Activated CD8-positive, alpha-beta T cell treated with anti-CD3 and anti-CD28 coated beads for 36 hours (primary cell): Measurements from ENCODE around the gene DPP6. TPM values are rescaled to one million over a fixed set of nuclear protein-coding genes. Genes with fewer than 3 reads are reported as not detected.
"Not testable (repeated sequence)": the region's sequence is repeated elsewhere in the genome, so short reads cannot be mapped to it uniquely, and the experiment has no call there.

Experiments
- ATAC-seq: fragments of 200-7000 bp; cut with Tn5 transposase; one replicate; pipeline ENCODE4 v1.10.0; 2021; ENCODE audit warnings: mild to moderate bottlenecking, moderate library complexity
- CTCF ChIA-PET: fragments of 350-600 bp; sonication (Branson Sonifier 250); formaldehyde crosslinking; loops from one replicate; lab custom pipeline; 2021; ENCODE audit warnings: antibody characterized with exemption; lab: Charles Lee
- POLR2A ChIA-PET: fragments of 350-600 bp; sonication (Branson Sonifier 250); formaldehyde crosslinking; loops from one replicate; lab custom pipeline; 2021; ENCODE audit warnings: antibody characterized with exemption; lab: Charles Lee
- DNase-seq: peaks from one replicate; pipeline ENCODE4 v3.0.0-alpha.2; 2020
- H3K27ac Mint-ChIP-seq: one replicate; pipeline ENCODE4 v1.8.0; 2021; ENCODE audit warnings: mild to moderate bottlenecking, mixed read lengths
- H3K27me3 Mint-ChIP-seq: one replicate; pipeline ENCODE4 v1.8.0; 2021; ENCODE audit warnings: mixed read lengths
- H3K36me3 Mint-ChIP-seq: one replicate; pipeline ENCODE4 v1.8.0; 2021; ENCODE audit warnings: low read depth, mixed read lengths
- H3K4me1 Mint-ChIP-seq: one replicate; pipeline ENCODE4 v1.8.0; 2021; ENCODE audit warnings: low read depth, mixed read lengths
- H3K4me3 Mint-ChIP-seq: one replicate; pipeline ENCODE4 v1.8.0; 2021; ENCODE audit warnings: mild to moderate bottlenecking, moderate library complexity, mixed read lengths
- H3K9me3 Mint-ChIP-seq: one replicate; pipeline ENCODE4 v1.8.0; 2021; ENCODE audit warnings: mixed read lengths
- CTCF ChIP-seq: fragments of 200-600 bp; IDR thresholded peaks from one replicate; pipeline ENCODE4 v1.8.0; 2022; ENCODE audit warnings: antibody characterized with exemption, mild to moderate bottlenecking
- intact Hi-C: fragments of 100-400 bp; cut with micrococcal nuclease; formaldehyde crosslinking; loops from one replicate; pipeline ENCODE4 v1.10.0; 2022
- total RNA-seq, 2 experiments: library from RNA; stranded (reverse); gene quantifications; one replicate each; pipeline ENCODE4 v1.2.3, GENCODE V29; 2021

Gene DPP6
- total RNA-seq, 2 experiments from 2014 or later, result not detected

- ATAC-seq (no peak), DNase-seq (no peak)
- Mint-ChIP-seq H3K4me1 (no peaks in the 10 kb centered on the region), H3K9me3 (no peaks in the 10 kb centered on the region), H3K4me3 (no peak overlapping the region), H3K27ac (no peak overlapping the region), H3K27me3 (no peaks in the 10 kb centered on the region), H3K36me3 (no peaks in the 10 kb centered on the region)
- intact Hi-C loops, result no loop called here
- CTCF ChIA-PET, result no interaction called here
- POLR2A ChIA-PET, result no interaction called here
- TF ChIP-seq CTCF, result no peak
Measured at GRCh38 chr7:154675560-154675959, 623.4 kb downstream of the DPP6 start.

GRCh38 chr7:154676033-154676421 is 623.8 kb downstream of the DPP6 start:
- H3K27ac Mint-ChIP-seq, POLR2A ChIA-PET, ATAC-seq, H3K27me3 Mint-ChIP-seq, intact Hi-C loops, H3K4me1 Mint-ChIP-seq, DNase-seq, H3K4me3 Mint-ChIP-seq, H3K36me3 Mint-ChIP-seq, H3K9me3 Mint-ChIP-seq, CTCF ChIA-PET: not testable (repeated sequence)

GRCh38 chr7:154676422-154677073 is 624.4 kb downstream of the DPP6 start:
- Mint-ChIP-seq H3K27me3 (no peaks in the 10 kb centered on the region), H3K36me3 (no peaks in the 10 kb centered on the region), H3K4me3 (no peak overlapping the region), H3K4me1 (no peaks in the 10 kb centered on the region), H3K9me3 (no peaks in the 10 kb centered on the region), H3K27ac (no peak overlapping the region)
- no peak for TF ChIP-seq CTCF
- intact Hi-C loops, result no loop called here
- DNase-seq (no peak), ATAC-seq (no peak)
- ChIA-PET POLR2A (no interaction called here), CTCF (no interaction called here)

GRCh38 chr7:154677454-154677853 is 625.3 kb downstream of the DPP6 start:
- CTCF ChIA-PET, result no interaction called here
- ATAC-seq, result no peak
- Mint-ChIP-seq H3K4me1 (no peaks in the 10 kb centered on the region), H3K36me3 (no peaks in the 10 kb centered on the region), H3K4me3 (no peak overlapping the region), H3K9me3 (no peaks in the 10 kb centered on the region), H3K27me3 (no peaks in the 10 kb centered on the region), H3K27ac (no peak overlapping the region)
- intact Hi-C loops, result no loop called here
- no peak for TF ChIP-seq CTCF
- no peak for DNase-seq
- POLR2A ChIA-PET, result interaction anchor here (0.9 kb wide), 1 partner anchor 109 kb away, joined by 3 read pairs; no protein-coding TSS in a partner anchor

GRCh38 chr7:154678001-154678550 is 625.9 kb downstream of the DPP6 start:
- CTCF ChIA-PET, intact Hi-C loops, H3K4me3 Mint-ChIP-seq, DNase-seq, H3K27ac Mint-ChIP-seq, ATAC-seq, H3K9me3 Mint-ChIP-seq, H3K27me3 Mint-ChIP-seq, H3K36me3 Mint-ChIP-seq, H3K4me1 Mint-ChIP-seq: not testable (repeated sequence)
- POLR2A ChIA-PET, result interaction anchor here (0.8 to 0.9 kb wide), 2 partner anchors 11 to 109 kb away, joined by 3 read pairs; no protein-coding TSS in a partner anchor

GRCh38 chr7:154679379-154680053 is 627.3 kb downstream of the DPP6 start:
- Mint-ChIP-seq H3K4me1 (no peaks in the 10 kb centered on the region), H3K27ac (no peak overlapping the region), H3K9me3 (no peaks in the 10 kb centered on the region), H3K36me3 (no peaks in the 10 kb centered on the region), H3K27me3 (no peaks in the 10 kb centered on the region), H3K4me3 (no peak overlapping the region)
- ATAC-seq (no peak), DNase-seq (no peak)
- ChIA-PET POLR2A (no interaction called here), CTCF (no interaction called here)
- TF ChIP-seq CTCF, result no peak
- intact Hi-C loops, result no loop called here
